Right lung (tissue), 5 donors: ENCODE data around the gene PSORS1C1. TPM values are rescaled to one million over a fixed set of nuclear protein-coding genes. Genes with fewer than 3 reads are reported as not detected.

Experiments used
- DNase-seq, 2 donors: peaks; one replicate each; pipeline ENCODE4 v3.0.0-alpha.2; 2013
- polyA plus RNA-seq, 5 donors: library from polyadenylated mRNA; unstranded; fragments of 120-200 nt; gene quantifications; one replicate each; pipeline versions ENCODE4 v1.2.1 to v1.2.3, GENCODE V29; 2013; ENCODE audit warnings: inconsistent platforms in 1 of 5, low replicate concordance in 1 of 5; ENCODE audit not compliant: insufficient read length in 5 of 5, insufficient read depth in 1 of 5

PSORS1C1 gene
- polyA plus RNA-seq, 5 donors, result 0.09 to 1.1 (median 0.54) TPM

- no peak for DNase-seq
These were observed 11.2 kb downstream of the PSORS1C1 start for GRCh38 chr6:31125586-31126363.

DNA sequence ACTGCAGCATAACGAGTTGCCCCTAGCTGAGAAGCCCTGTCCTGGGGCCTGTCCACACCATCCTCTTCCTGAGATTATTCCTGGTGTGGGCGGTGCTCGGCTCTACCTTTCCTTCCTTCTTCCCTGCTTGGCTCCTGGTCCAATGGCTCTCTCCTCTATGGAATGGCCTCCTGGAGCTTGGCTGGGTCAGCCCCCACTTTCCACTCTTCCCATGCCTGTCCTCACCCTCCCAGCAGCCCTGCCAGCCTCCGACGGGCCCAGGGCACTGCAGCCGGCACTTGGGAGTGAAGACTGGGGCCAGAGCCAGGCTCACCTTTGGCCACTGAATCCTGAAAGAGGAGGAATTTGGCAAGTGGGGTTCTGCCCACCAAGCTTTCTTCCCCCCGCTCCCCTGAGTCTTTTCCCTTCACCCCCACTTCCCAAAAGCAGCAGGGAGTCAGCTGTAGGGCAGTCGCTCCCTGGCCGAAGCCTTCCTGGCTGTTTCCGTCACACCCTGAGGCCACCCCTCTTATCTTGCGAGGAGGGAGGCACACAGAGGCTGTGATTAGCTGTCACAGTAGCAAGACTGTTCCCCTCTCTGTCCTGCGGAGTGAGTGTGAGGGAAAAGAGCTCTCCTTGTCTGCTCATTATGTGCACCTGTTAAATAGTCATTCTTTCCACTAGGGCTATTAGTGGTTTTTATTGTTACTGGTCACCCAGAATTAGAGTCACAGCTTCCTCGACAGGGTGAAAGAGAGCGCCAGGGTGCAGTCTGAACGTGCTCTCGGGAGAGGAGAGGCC is 12.0 kb downstream of the PSORS1C1 start:
- DNase-seq, result no peak

GRCh38 chr6:31128093-31128676 is 13.6 kb downstream of the PSORS1C1 start:
- peak in 1 of 2 donors; percentile 24 for DNase-seq

DNA sequence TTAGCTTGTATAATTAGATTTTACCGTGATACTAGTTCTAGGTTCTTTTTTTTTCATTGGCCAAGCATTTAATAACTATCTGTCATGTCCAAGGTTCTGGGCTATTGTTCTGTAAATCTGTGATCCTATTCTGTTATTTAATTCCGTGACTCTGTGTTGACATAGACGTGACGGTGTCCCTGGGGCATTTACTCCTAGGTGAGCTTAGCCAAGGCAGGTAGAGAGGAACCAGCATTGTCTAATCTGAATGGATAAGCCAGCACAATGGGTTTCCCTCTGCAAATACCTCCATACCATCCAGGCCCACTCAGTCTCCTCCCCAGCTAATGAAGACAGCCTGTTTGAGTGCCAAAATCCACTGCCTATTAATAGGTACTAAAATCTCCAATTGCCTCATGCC is 14.5 kb downstream of the PSORS1C1 start:
- DNase-seq, result no peak

GRCh38 chr6:31130751-31131150 is 16.2 kb downstream of the PSORS1C1 start:
- no peak for DNase-seq

GRCh38 chr6:31131595-31131994 is 17.0 kb downstream of the PSORS1C1 start:
- DNase-seq, result no peak

DNA sequence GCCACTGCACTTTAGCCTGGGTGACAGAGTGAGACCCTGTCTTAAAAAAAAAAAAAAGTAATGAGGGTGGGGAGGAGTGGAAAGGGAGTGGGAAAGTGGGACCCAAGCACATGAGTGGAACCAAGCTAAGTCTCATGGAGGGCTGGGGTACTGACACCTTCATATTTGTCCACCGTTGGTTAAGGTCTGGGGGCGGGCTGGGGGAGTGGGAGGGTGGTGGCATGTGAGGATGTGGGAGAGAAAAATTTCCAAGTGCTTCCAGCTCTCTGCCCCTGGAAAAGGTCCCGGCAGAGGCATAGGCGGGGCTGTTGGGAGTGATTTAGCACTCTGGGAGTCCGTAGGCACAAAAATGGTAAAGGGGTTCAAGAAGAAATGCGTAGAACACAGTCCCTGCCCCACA is 18.2 kb downstream of the PSORS1C1 start:
- no peak for DNase-seq

DNA sequence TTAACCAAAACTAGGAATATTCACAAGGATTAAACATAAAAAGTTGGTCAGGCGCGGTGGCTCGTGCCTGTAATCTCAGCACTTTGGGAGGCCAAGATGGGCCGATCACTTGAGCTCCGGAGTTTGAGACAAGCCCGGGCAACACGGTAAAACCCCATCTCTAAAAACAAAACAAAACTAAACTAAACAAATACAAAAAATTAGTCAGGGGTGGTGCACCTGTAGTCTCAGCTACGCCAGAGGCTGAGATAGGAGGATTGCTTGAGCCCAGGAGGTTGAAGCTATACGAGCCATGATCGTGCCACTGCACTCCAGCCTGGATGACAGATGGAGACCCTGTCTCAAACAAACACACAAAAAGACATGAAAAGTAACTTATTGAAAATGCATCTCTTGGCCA is 21.1 kb downstream of the PSORS1C1 start:
- DNase-seq, result no peak

GRCh38 chr6:31138982-31139381 is 24.4 kb downstream of the PSORS1C1 start, which contains the start of gene PSORS1C2:
TSS of gene PSORS1C2 (minus strand) at chr6:31139066. CDS start at chr6:31139026, 40 bp downstream.
- DNase-seq, result no peak

GRCh38 chr6:31139599-31139998 is 25.0 kb downstream of the PSORS1C1 start:
- DNase-seq, result no peak

DNA sequence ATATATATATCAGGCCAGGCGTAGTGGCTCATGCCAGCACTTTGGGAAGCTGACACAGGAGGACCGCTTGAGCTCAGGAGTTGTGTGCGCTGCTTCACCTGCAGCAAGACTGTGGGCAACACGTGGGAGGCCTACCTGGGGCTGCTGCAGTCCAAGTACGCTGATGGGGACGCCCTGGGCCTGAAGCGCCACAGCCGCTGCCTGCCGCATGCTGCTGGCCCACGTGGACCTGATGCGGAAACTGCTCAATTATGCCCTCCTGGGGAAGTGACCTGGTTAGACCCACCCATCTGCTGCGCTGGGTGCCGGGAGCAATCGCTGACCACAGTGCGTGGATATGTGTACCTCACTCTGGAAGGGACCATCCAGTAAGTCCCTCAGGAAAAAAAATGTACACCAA is 26.0 kb downstream of the PSORS1C1 start:
- no peak for DNase-seq

DNA sequence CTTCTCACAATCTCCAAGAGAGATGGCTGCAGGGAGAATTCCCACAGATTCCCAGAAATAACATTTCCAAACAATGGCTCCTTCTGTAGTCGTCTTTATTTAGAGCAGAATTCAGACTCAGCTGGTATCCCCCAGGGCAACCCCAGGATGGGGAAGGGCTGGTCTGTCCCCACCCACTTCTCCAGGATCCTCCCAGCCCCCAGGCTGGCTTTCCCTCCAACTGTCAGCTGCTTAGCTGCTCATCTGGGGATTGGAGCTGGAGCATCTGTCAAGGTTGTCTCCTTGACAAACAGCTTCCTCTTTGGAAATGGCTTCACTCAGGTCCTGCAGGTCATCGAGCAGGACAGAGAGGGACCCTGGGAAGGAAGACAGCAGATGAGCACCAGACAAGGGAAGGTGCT is 27.8 kb downstream of the PSORS1C1 start:
- DNase-seq, result no peak

- no peak for DNase-seq
These were observed 28.5 kb downstream of the PSORS1C1 start for GRCh38 chr6:31143148-31143547.

GRCh38 chr6:31144296-31144969 is 29.8 kb downstream of the PSORS1C1 start:
- no peak for DNase-seq

DNA sequence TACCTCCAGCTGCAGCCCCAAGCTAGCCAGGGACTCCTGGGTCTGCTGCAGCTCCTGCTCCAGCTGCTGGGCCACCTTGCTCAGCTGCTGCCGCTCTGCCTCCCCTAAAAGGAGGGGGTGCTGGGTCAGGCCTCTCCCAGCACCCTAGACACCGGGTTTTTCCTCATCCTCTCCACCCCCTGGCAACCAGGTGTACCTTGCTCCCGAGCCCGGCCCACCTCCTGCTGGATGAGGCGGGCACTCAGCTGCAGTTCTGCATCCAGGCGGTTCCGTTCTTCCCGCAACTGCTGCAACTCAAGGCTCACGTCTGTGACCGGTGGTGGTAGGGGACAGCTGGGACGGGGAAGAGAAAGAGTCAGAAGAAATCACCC is 30.4 kb downstream of the PSORS1C1 start:
- no peak for DNase-seq

- no peak for DNase-seq
These were observed 30.8 kb downstream of the PSORS1C1 start for GRCh38 chr6:31145386-31145785.

- DNase-seq, result no peak
These were observed 35.3 kb downstream of the PSORS1C1 start for GRCh38 chr6:31149827-31150447.

DNA sequence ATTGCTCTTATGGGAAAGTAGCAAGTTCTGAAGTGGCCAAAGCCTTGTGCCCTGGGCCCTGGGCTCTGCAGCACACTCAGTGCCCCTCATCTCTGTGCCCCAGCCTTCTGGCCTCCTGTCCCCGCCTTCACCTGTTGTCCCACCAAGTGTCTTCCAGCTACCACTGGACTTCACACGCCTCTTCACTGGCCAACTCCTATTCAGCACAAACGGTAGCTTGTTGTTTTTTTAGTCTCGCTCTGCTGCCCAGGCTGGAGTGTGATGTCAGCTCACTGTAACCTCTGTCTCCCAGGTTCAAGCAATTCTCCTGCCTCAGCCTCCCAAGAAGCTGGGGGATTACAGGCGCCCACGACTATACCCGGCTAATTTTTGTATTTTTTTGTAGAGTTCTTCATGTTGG is 38.2 kb downstream of the PSORS1C1 start:
- no peak for DNase-seq

DNA sequence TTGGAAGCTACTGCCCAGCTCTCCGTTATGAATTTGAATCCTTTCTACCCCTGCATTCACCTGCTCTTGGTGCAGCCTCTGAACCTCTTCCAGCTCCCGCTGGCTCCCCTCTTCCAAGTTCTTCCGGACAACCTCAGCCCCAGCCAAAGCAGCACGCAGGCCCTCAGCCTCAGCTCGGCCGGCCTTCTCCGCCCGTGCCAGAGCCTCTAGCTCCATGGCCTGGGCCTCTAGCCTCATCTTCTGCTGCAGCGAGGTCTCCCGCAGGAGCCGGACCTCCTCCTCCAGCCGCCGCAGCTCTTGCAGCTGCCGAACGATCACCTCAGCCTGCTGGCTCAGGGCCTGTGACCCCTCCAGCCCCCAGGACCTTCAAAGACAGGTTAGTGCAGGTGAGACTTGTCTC is 39.8 kb downstream of the PSORS1C1 start:
- DNase-seq, result no peak

GRCh38 chr6:31156641-31157040 is 42.0 kb downstream of the PSORS1C1 start:
- no peak for DNase-seq

- DNase-seq, result no peak
These were observed 43.0 kb downstream of the PSORS1C1 start, which contains the start of gene CCHCR1 for GRCh38 chr6:31157513-31158139. TSS of gene CCHCR1 (minus strand) at chr6:31157802. CDS start at chr6:31157600, 202 bp downstream.
